Vagina (tissue), 2 donors: ENCODE results near the gene HOXD8. TPM values are rescaled to one million over a fixed set of nuclear protein-coding genes. Genes with fewer than 3 reads are reported as not detected.
A peak's percentile ranks its signal among the peaks of the same experiment; 100 is the strongest.

Experiments used
- DNase-seq, 2 donors: peaks; one replicate each; pipeline ENCODE4 v3.0.0-alpha.2; 2017; ENCODE audit errors: extremely low spot score in 2 of 2
- H3K27ac ChIP-seq: fragments of 200-600 bp; sonication (generic); one replicate; pipeline ENCODE4 v1.5.1; 2019
- H3K27me3 ChIP-seq: fragments of 200-600 bp; sonication (generic); one replicate; pipeline ENCODE4 v1.5.1; 2019
- H3K36me3 ChIP-seq, 2 donors: fragments of 200-600 bp; sonication (generic); one replicate each; pipeline ENCODE4 v1.5.1; 2017 to 2019
- H3K4me1 ChIP-seq: fragments of 200-600 bp; sonication (generic); one replicate; pipeline ENCODE4 v1.5.1; 2019
- H3K4me3 ChIP-seq, 2 donors: fragments of 200-600 bp; sonication (generic); 1 replicate in 1 of 2; 2 replicates in 1 of 2; pipeline ENCODE4 v1.5.1; 2016 to 2019
- H3K9me3 ChIP-seq: fragments of 200-600 bp; sonication (generic); one replicate; pipeline ENCODE4 v1.5.1; 2019
- POLR2A ChIP-seq, 2 donors: fragments of 450-650 bp; IDR thresholded peaks; one replicate each; pipeline ENCODE4 v1.6.1; 2017; ENCODE audit warnings: antibody characterized with exemption in 2 of 2, mild to moderate bottlenecking in 2 of 2, moderate library complexity in 2 of 2
- POLR2AphosphoS5 ChIP-seq, 2 donors: sonication (generic); formaldehyde crosslinking; IDR thresholded peaks; one replicate each; pipeline ENCODE4 v1.9.0; 2017; ENCODE audit warnings: antibody characterized with exemption in 2 of 2, mild to moderate bottlenecking in 2 of 2, low read depth in 1 of 2; ENCODE audit not compliant: insufficient read depth in 1 of 2
- intact Hi-C: fragments of 100-400 bp; cut with DNase I; formaldehyde crosslinking; loops from one replicate; pipeline ENCODE4 v1.15.1; 2023
- total RNA-seq: library from RNA; depleted of rRNA; stranded (reverse); fragments of >200 nt; gene quantifications from one replicate; pipeline ENCODE4 v1.2.3, GENCODE V29; 2016
- TF ChIP-seq, protein P1 (sequence below), 3 experiments: fragments of 450-650 bp in 2 of 3; fragments of 200-600 bp in 1 of 3; sonication (generic) in 1 of 3; IDR thresholded peaks; one replicate each; pipeline ENCODE4 v1.5.1; 2017 to 2019; ENCODE audit warnings: antibody characterized with exemption in 3 of 3, mild to moderate bottlenecking in 2 of 3, moderate library complexity in 2 of 3

Gene HOXD8
- total RNA-seq, 1 donor from 2014 or later, result 10.3 TPM

DNA sequence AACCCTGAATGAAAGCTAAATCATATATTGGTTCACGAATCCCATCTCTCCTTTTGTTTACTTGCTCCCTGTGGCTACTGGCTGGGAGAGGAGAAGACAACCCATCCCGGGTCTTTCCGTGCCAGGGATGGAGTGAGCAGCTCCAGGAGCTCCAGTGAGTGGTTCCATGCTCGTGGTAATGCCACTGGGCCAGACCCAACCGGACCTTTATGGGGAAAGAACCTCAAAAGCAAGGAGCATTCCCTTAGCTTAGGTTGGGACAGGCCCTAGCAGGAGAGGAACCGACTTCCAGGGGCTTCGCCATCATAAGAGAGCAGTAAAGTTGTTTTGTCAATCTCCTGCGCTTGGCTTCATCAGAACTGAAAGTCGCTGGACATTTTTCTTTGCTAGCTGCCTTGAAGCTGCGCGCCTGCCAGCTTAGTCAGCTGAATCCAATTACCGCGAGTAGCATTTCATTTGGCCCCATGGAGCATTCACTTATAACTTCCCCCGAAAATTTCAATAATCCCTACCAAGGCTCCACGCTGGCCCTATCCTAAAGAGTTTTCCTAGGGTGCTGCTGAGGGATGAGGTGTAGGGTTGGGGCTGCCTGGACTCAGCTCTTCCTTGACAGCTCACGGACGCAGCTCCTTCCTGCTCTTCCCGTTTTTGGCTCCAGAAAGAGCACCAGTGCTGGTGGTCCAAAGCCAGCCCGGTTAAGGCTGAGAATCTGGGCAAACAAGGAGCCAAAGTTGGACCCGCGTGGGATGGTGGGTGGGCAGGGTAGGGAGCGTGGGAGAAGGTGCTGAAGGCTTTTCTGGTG, 32.5 kb downstream of the HOXD8 start:
- Histone ChIP-seq H3K4me1 (peaks cover 36% of the 10 kb centered on the region), H3K27ac (no peak overlapping the region), H3K36me3 (no peaks in the 10 kb centered on the region), H3K4me3 (peak overlapping the region in 1 of 2 donors; percentile 5), H3K27me3 (peaks cover 27% of the 10 kb centered on the region), H3K9me3 (no peaks in the 10 kb centered on the region)
- intact Hi-C loops, result no loop called here
- no peak for DNase-seq
- TF ChIP-seq POLR2AphosphoS5 (IDR thresholded peaks at IDR 0.05; ENCODE audit: insufficient read depth in 1 of 2, low read depth in 1 of 2), result no peak
- TF ChIP-seq, protein P1, sequence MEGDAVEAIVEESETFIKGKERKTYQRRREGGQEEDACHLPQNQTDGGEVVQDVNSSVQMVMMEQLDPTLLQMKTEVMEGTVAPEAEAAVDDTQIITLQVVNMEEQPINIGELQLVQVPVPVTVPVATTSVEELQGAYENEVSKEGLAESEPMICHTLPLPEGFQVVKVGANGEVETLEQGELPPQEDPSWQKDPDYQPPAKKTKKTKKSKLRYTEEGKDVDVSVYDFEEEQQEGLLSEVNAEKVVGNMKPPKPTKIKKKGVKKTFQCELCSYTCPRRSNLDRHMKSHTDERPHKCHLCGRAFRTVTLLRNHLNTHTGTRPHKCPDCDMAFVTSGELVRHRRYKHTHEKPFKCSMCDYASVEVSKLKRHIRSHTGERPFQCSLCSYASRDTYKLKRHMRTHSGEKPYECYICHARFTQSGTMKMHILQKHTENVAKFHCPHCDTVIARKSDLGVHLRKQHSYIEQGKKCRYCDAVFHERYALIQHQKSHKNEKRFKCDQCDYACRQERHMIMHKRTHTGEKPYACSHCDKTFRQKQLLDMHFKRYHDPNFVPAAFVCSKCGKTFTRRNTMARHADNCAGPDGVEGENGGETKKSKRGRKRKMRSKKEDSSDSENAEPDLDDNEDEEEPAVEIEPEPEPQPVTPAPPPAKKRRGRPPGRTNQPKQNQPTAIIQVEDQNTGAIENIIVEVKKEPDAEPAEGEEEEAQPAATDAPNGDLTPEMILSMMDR (IDR thresholded peaks at IDR 0.05), result no peak
- no peak for TF ChIP-seq POLR2A (IDR thresholded peaks at IDR 0.05)

DNA sequence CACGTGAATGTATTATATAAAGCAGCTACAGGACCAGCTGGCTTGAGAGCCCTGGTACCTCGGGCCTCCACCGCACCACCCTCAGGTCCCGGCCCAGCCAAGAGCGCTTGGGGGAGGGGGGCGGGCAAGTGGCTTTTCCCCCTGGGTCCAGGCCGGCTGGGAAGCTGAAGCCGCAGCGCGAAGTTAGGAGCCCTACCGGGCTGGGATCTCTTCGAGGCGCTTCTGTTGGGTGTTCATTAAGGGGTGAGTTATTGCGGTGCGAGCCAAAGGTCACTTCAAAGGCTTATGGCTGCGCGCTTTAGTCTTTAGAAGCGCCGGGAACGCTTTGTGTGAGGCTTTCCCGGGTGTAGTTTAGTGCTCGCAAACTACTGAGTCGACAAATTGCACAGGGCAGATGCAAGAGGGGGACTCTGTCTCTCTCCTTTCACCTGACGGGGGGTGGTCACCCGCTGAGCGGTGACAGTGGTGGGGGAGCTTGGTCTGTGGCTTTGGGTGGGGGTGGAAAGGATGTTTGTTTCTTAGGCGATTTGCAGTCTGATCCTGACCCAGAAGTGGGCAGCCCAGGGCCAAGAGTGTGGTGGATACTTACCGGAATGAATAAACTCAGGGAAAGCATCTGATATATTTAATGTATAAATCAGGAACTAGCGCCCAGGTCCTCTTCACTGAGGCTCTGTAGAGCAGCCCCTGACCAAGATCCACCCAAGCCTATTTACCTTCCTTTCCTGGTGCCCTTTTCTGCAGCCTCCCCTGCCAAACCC, 33.6 kb downstream of the HOXD8 start:
- intact Hi-C loops, result no loop called here
- Histone ChIP-seq H3K36me3 (no peaks in the 10 kb centered on the region), H3K27me3 (peaks cover 18% of the 10 kb centered on the region), H3K9me3 (no peaks in the 10 kb centered on the region), H3K27ac (no peak overlapping the region), H3K4me1 (peaks cover 27% of the 10 kb centered on the region), H3K4me3 (no peak overlapping the region)
- TF ChIP-seq POLR2A (IDR thresholded peaks at IDR 0.05), result no peak
- no peak for TF ChIP-seq POLR2AphosphoS5 (IDR thresholded peaks at IDR 0.05; ENCODE audit: insufficient read depth in 1 of 2, low read depth in 1 of 2)
- TF ChIP-seq, protein P1 (IDR thresholded peaks at IDR 0.05), result no peak
- DNase-seq, result no peak

DNA sequence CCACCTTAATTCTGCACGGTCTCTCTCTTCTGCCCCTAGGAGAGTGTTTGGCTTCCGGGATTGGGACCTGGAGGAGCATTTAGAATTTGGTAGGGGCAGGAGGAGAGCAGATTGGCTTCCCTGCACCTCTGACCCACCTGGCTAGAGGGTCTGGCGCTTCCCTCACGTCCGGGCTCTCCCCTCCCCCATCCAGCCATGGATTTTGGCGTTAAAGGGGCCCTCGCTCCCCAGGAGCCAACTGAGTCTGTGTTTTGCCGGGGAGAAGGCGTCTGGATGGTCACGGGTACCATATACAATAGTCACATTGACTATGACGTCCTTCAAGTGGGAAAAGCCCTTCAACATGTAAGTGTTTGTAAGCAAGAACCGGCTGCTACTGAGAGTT, 34.2 kb downstream of the HOXD8 start:
- H3K9me3 ChIP-seq, result no peaks in the 10 kb centered on the region
- H3K4me1 ChIP-seq, result peaks cover 26% of the 10 kb centered on the region
- H3K36me3 ChIP-seq, result no peaks in the 10 kb centered on the region
- intact Hi-C loops, result no loop called here
- TF ChIP-seq, protein P1 (IDR thresholded peaks at IDR 0.05), result no peak
- TF ChIP-seq POLR2A (IDR thresholded peaks at IDR 0.05) (no peak), POLR2AphosphoS5 (IDR thresholded peaks at IDR 0.05; ENCODE audit: insufficient read depth in 1 of 2, low read depth in 1 of 2) (no peak)
- no peak overlapping the region for H3K27ac ChIP-seq
- DNase-seq, result no peak
- H3K4me3 ChIP-seq, result no peak overlapping the region
- peaks cover 17% of the 10 kb centered on the region for H3K27me3 ChIP-seq

DNA sequence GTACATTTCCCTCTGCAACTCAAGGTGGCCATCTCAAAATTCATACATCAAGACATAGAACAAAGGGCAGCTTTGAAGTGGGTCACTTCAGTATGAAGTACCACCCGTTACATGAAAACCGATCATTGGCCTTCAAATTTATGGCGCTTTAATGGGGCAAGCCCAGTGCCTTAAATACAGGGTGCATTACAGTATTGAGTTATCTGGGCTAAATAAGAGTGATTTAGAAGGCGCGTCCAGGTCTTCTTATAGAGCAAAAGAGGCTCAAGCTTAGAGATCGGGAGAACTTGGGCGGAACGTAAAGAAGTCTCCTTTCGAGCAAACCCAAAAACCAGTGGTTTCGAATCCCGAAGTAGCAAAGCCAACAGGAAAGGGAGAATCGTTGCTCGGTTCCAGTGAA, 34.7 kb downstream of the HOXD8 start:
- H3K36me3 ChIP-seq, result no peaks in the 10 kb centered on the region
- no peak overlapping the region for H3K4me3 ChIP-seq
- no peaks in the 10 kb centered on the region for H3K9me3 ChIP-seq
- intact Hi-C loops, result no loop called here
- H3K27ac ChIP-seq, result no peak overlapping the region
- H3K4me1 ChIP-seq, result peaks cover 23% of the 10 kb centered on the region
- TF ChIP-seq POLR2AphosphoS5 (IDR thresholded peaks at IDR 0.05; ENCODE audit: insufficient read depth in 1 of 2, low read depth in 1 of 2), result no peak
- no peak for TF ChIP-seq POLR2A (IDR thresholded peaks at IDR 0.05)
- TF ChIP-seq, protein P1 (IDR thresholded peaks at IDR 0.05), result no peak
- peaks cover 17% of the 10 kb centered on the region for H3K27me3 ChIP-seq
- DNase-seq, result no peak
